ENCODE measurements around the gene DOCK2.
A peak's percentile ranks its signal among the peaks of the same experiment; 100 is the strongest.
"Not testable (repeated sequence)": the region's sequence is repeated elsewhere in the genome, so short reads cannot be mapped to it uniquely, and the experiment has no call there.

Gene DOCK2

GRCh38 chr5:170076211-170076610 lies 439.1 kb downstream of the DOCK2 start:
- no peak for DNase-seq

- DNase-seq: no peak
Measured at GRCh38 chr5:170076739-170077138, 439.7 kb downstream of the DOCK2 start.

- no peak for DNase-seq
Measured at GRCh38 chr5:170077526-170077925, 440.5 kb downstream of the DOCK2 start.

- DNase-seq: no peak
Measured at GRCh38 chr5:170078458-170078857, 441.4 kb downstream of the DOCK2 start.

- no peak for DNase-seq
Measured at GRCh38 chr5:170078931-170079330, 441.9 kb downstream of the DOCK2 start.

- no peak for DNase-seq
Measured at GRCh38 chr5:170080217-170080616, 443.1 kb downstream of the DOCK2 start.

GRCh38 chr5:170080786-170081445 lies 443.8 kb downstream of the DOCK2 start:
- DNase-seq: no peak

GRCh38 chr5:170081616-170082015 lies 444.5 kb downstream of the DOCK2 start:
- DNase-seq: no peak

GRCh38 chr5:170082701-170083100 lies 445.6 kb downstream of the DOCK2 start:
- DNase-seq: no peak

- DNase-seq: no peak
Measured at GRCh38 chr5:170087168-170087817, 450.2 kb downstream of the DOCK2 start.

GRCh38 chr5:170092455-170093101 lies 455.5 kb downstream of the DOCK2 start:
- DNase-seq: no peak

GRCh38 chr5:170094329-170094728 lies 457.3 kb downstream of the DOCK2 start:
- DNase-seq: not testable (repeated sequence)

- no peak for DNase-seq
Measured at GRCh38 chr5:170095646-170096045, 458.6 kb downstream of the DOCK2 start.

GRCh38 chr5:170097934-170098333 lies 460.9 kb downstream of the DOCK2 start:
- no peak for DNase-seq

- peak; percentile 67 for DNase-seq
Measured at GRCh38 chr5:170100066-170100943, 463.2 kb downstream of the DOCK2 start.

GRCh38 chr5:170103447-170103846 lies 466.4 kb downstream of the DOCK2 start:
- DNase-seq: no peak

- no peak for DNase-seq
Measured at GRCh38 chr5:170104299-170104698, 467.2 kb downstream of the DOCK2 start.

- no peak for DNase-seq
Measured at GRCh38 chr5:170104710-170105109, 467.6 kb downstream of the DOCK2 start.

GRCh38 chr5:170105642-170106611 lies 468.9 kb downstream of the DOCK2 start, which contains the start of gene FOXI1:
Gene FOXI1 (plus strand): TSS chr5:170105897. CDS start chr5:170105958, 61 bp downstream.
- DNase-seq: no peak

- DNase-seq: no peak
Measured at GRCh38 chr5:170107674-170108073, 470.6 kb downstream of the DOCK2 start.

- no peak for DNase-seq
Measured at GRCh38 chr5:170108266-170108785, 471.3 kb downstream of the DOCK2 start.

Data from stimulated activated CD4-positive, alpha-beta T cell treated with anti-CD3 and anti-CD28 coated beads, Interleukin-4, amount 100 ng/mL, for 24 hours (primary cell).